HFFc6 (cell line): ENCODE measurements around the gene MCM8. TPM values are rescaled to one million over a fixed set of nuclear protein-coding genes. Genes with fewer than 3 reads are reported as not detected.

Experiments used
- DNase-seq: peaks from one replicate; pipeline ENCODE4 v3.0.0-alpha.2; 2018
- H3K27ac Mint-ChIP-seq: 2 replicates; pipeline ENCODE4 v1.8.0; 2020; ENCODE audit warnings: mild to moderate bottlenecking, mixed read lengths
- H3K27me3 Mint-ChIP-seq: 2 replicates; pipeline ENCODE4 v1.8.0; 2021; ENCODE audit warnings: mild to moderate bottlenecking, moderate library complexity, mixed read lengths; ENCODE audit not compliant: insufficient read depth
- H3K36me3 Mint-ChIP-seq: 2 replicates; pipeline ENCODE4 v1.8.0; 2021; ENCODE audit warnings: low read depth, mixed read lengths
- H3K4me1 Mint-ChIP-seq: 2 replicates; pipeline ENCODE4 v1.8.0; 2020; ENCODE audit warnings: low read depth, mixed read lengths
- H3K4me3 Mint-ChIP-seq: 2 replicates; pipeline ENCODE4 v1.8.0; 2020; ENCODE audit warnings: mild to moderate bottlenecking, moderate library complexity, mixed read lengths
- H3K9me3 Mint-ChIP-seq: 2 replicates; pipeline ENCODE4 v1.8.0; 2020; ENCODE audit warnings: mild to moderate bottlenecking, mixed read lengths
- total RNA-seq, 6 experiments: library from RNA; stranded (reverse); fragmentation: NEBNext Ultra II Directional; extraction: Animal tissue kit (Norgen Biotek cat#: 25700); gene quantifications; 2 replicates in 1 of 6; 3 replicates in 5 of 6; pipeline ENCODE4 v1.2.3, GENCODE V29; 2021
- TF ChIP-seq, protein P1 (sequence below): fragments of 200-600 bp; sonication (generic); IDR thresholded peaks from 2 replicates; pipeline ENCODE4 v1.5.0; 2021; ENCODE audit warnings: antibody characterized with exemption, mild to moderate bottlenecking

Gene MCM8
- total RNA-seq, 6 experiments from 2014 or later = 7.6 to 14.2 (median 13.8) TPM

DNA sequence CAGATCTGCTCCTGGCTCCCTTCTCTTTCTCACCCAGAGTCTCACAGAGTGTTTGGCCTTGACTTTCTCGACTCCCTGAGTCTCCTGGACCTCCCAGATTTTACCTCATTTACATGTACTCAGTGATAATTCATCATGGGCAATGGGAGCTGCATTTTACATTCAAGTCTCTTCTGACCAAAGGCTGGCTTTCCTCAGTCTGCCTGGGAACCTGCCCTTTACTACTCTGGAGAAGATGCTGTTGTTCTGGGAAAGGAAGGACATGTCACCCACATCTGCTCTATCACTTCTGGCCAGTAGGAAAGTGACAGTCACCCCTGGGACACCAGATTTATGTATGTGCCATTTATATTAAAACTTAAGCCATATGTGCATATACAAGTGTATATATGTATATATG, 96.0 kb downstream of the MCM8 start:
- no peak overlapping the region for H3K27ac Mint-ChIP-seq
- TF ChIP-seq, protein P1, sequence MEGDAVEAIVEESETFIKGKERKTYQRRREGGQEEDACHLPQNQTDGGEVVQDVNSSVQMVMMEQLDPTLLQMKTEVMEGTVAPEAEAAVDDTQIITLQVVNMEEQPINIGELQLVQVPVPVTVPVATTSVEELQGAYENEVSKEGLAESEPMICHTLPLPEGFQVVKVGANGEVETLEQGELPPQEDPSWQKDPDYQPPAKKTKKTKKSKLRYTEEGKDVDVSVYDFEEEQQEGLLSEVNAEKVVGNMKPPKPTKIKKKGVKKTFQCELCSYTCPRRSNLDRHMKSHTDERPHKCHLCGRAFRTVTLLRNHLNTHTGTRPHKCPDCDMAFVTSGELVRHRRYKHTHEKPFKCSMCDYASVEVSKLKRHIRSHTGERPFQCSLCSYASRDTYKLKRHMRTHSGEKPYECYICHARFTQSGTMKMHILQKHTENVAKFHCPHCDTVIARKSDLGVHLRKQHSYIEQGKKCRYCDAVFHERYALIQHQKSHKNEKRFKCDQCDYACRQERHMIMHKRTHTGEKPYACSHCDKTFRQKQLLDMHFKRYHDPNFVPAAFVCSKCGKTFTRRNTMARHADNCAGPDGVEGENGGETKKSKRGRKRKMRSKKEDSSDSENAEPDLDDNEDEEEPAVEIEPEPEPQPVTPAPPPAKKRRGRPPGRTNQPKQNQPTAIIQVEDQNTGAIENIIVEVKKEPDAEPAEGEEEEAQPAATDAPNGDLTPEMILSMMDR = no peak

DNA sequence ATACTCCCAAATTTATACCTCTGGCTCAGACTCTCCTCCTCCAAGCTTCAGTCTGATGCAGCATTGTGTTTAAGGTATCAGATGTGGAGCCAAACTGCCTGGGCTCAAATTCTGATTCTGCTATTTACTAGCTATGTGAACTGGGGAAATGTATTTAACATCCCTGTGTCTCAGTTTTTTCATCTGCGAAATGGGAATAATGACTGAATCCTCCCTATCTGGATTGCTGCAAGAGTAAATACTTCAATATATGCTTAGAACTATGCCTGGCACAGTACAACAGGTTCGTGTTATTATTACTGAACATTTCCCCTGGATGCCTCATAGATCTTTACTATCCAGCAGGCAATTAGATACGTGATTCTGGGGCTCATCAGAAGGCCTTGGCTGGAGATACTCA, 97.9 kb downstream of the MCM8 start:
- H3K36me3 Mint-ChIP-seq = 0 out of 2 replicates have a peak, but pooled peaks cover 5% of the 10 kb centered on the region
- no peak for DNase-seq
- H3K4me3 Mint-ChIP-seq = no peak overlapping the region
- no peaks in the 10 kb centered on the region for H3K9me3 Mint-ChIP-seq
- TF ChIP-seq, protein P1 = no peak
- H3K27ac Mint-ChIP-seq = no peak overlapping the region
- peaks cover 7% of the 10 kb centered on the region; the same call in 1 of the 2 replicates for H3K4me1 Mint-ChIP-seq
- peaks cover 12% of the 10 kb centered on the region for H3K27me3 Mint-ChIP-seq

More for the DNA sequence above, 96.0 kb downstream of the MCM8 start:
- DNase-seq = no peak
- H3K4me3 Mint-ChIP-seq = no peak overlapping the region
- peaks cover 13% of the 10 kb centered on the region; the same call in 1 of the 2 replicates for H3K36me3 Mint-ChIP-seq
- H3K9me3 Mint-ChIP-seq = no peaks in the 10 kb centered on the region
- peaks cover 10% of the 10 kb centered on the region for H3K27me3 Mint-ChIP-seq
- H3K4me1 Mint-ChIP-seq = no peaks in the 10 kb centered on the region

Other genes with a start within 250 kb of the MCM8 start
- 1 to 10 TPM; 3.5 to 4.4 (median 3.8) TPM for gene SHLD1, start 200.3 kb upstream of the MCM8 start, total RNA-seq
- under 1 TPM in 1 of 6 experiments, not detected in 5; 0.08 TPM for gene CHGB, start 39.1 kb upstream of the MCM8 start, total RNA-seq
- 10 to 100 TPM; 15.2 to 19.8 (median 18.0) TPM for gene TRMT6, start 119 bp upstream of the MCM8 start, total RNA-seq
- gene CRLS1, start 55.5 kb downstream of the MCM8 start, total RNA-seq = 10 to 100 TPM; 30.0 to 39.9 (median 36.9) TPM
- under 1 TPM in 2 of 6 experiments, not detected in 4; 0.09 to 0.10 TPM for gene LRRN4, start 103.4 kb downstream of the MCM8 start, total RNA-seq
- gene FERMT1, start 172.4 kb downstream of the MCM8 start, total RNA-seq = 10 to 100 TPM in 3 of 6 experiments, 1 to 10 TPM in 3; 7.7 to 11.0 (median 9.8) TPM